Stimulated activated CD4-positive, alpha-beta T cell treated with anti-CD3 and anti-CD28 coated beads, Interleukin-4, amount 100 ng/mL, for 48 hours (primary cell): ENCODE results near the gene TRMT10A.
"Not testable (repeated sequence)": the region's sequence is repeated elsewhere in the genome, so short reads cannot be mapped to it uniquely, and the experiment has no call there.

Source experiments
- DNase-seq, 2 donors: peaks; one replicate each; pipeline ENCODE4 v3.0.0-alpha.2; 2020; ENCODE audit warnings: low read depth in 2 of 2

TRMT10A gene

GRCh38 chr4:99552872-99553271, 11.0 kb downstream of the TRMT10A start:
- no peak for DNase-seq

- DNase-seq: no peak
Observed at GRCh38 chr4:99540277-99540939, 23.4 kb downstream of the TRMT10A start.

- DNase-seq: no peak
Observed at GRCh38 chr4:99537674-99538073, 26.2 kb downstream of the TRMT10A start.

GRCh38 chr4:99536848-99537247, 27.0 kb downstream of the TRMT10A start:
- DNase-seq: no peak

GRCh38 chr4:99536271-99536670, 27.6 kb downstream of the TRMT10A start:
- no peak for DNase-seq

GRCh38 chr4:99534699-99535098, 29.1 kb downstream of the TRMT10A start:
- DNase-seq: not testable (repeated sequence)

GRCh38 chr4:99529956-99530355, 33.9 kb downstream of the TRMT10A start:
- DNase-seq: no peak

- DNase-seq: no peak
Observed at GRCh38 chr4:99529228-99529627, 34.6 kb downstream of the TRMT10A start.

GRCh38 chr4:99518601-99519295, 45.1 kb downstream of the TRMT10A start:
- DNase-seq: no peak

- no peak for DNase-seq
Observed at GRCh38 chr4:99510721-99511120, 53.1 kb downstream of the TRMT10A start, which contains the start of gene C4orf17. Gene C4orf17 (plus strand): TSS chr4:99511021. CDS start chr4:99513082, 2,061 bp downstream.

- no peak for DNase-seq
Observed at GRCh38 chr4:99507762-99508161, 56.1 kb downstream of the TRMT10A start.

GRCh38 chr4:99507349-99507748, 56.5 kb downstream of the TRMT10A start:
- DNase-seq: no peak

GRCh38 chr4:99506781-99507180, 57.1 kb downstream of the TRMT10A start:
- DNase-seq: no peak

- DNase-seq: no peak
Observed at GRCh38 chr4:99504804-99505502, 58.9 kb downstream of the TRMT10A start.
